Mucosa of descending colon (tissue), 3 donors: Measurements from ENCODE around the gene LGALS3BP. TPM values are rescaled to one million over a fixed set of nuclear protein-coding genes. Genes with fewer than 3 reads are reported as not detected.

ENCODE experiments used
- total RNA-seq, 3 donors: library from RNA; stranded (reverse); fragmentation: NEBNext Ultra II Directional in 2 of 3; extraction: Animal tissue kit (Norgen Biotek cat#: 25700) in 2 of 3; gene quantifications; one replicate each; pipeline versions ENCODE4 v1.2.1 to v1.2.4, GENCODE V29; 2021 to 2023
- donor health status: DM: no; HTN: no; CAD: no; lungs with moderate emphysema.
- donor health status: DM: no; HTN: no; CAD: no.
- donor health status: DM: no; HTN: yes; CAD: no.

LGALS3BP gene
- total RNA-seq, 3 donors from 2014 or later, result 329 to 838 (median 752) TPM

Other genes with a start within 250 kb of the LGALS3BP start
- 10 to 100 TPM; 60.3 to 99.4 (median 91.6) TPM for gene CYTH1, start 197.7 kb downstream of the LGALS3BP start, total RNA-seq
- 10 to 100 TPM; 36.0 to 67.7 (median 41.4) TPM for gene USP36, start 139.1 kb downstream of the LGALS3BP start, total RNA-seq
- gene CEP295NL, start 76.7 kb downstream of the LGALS3BP start, total RNA-seq, result 1 to 10 TPM; 1.4 to 2.5 (median 2.0) TPM
- gene TIMP2, start 54.5 kb downstream of the LGALS3BP start, total RNA-seq, result 100 to 1,000 TPM in 1 of 3 donors, 10 to 100 TPM in 2; 44.9 to 268 (median 91.3) TPM
- 100 to 1,000 TPM; 159 to 376 (median 242) TPM for gene CANT1, start 29.8 kb upstream of the LGALS3BP start, total RNA-seq
- gene C1QTNF1, start 44.2 kb upstream of the LGALS3BP start, total RNA-seq, result 10 to 100 TPM; 16.9 to 33.3 (median 22.1) TPM
- gene ENGASE, start 94.9 kb upstream of the LGALS3BP start, total RNA-seq, result 100 to 1,000 TPM in 1 of 3 donors, 10 to 100 TPM in 2; 89.6 to 160 (median 97.4) TPM